Muscle of leg (tissue), 11 donors: ENCODE results near the gene ATRNL1. TPM values are rescaled to one million over a fixed set of nuclear protein-coding genes. Genes with fewer than 3 reads are reported as not detected.

Experiments
- DNase-seq: peaks from one replicate; pipeline ENCODE4 v3.0.0; 2013
- H3K27ac ChIP-seq: one replicate; pipeline ENCODE4 v1.5.1; 2013; ENCODE audit warnings: mild to moderate bottlenecking, low read length, control low read depth
- H3K27me3 ChIP-seq: one replicate; pipeline ENCODE4 v1.6.1; 2013; ENCODE audit warnings: low read length; ENCODE audit not compliant: control insufficient read depth, insufficient read depth
- H3K36me3 ChIP-seq: one replicate; pipeline ENCODE4 v1.6.1; 2013; ENCODE audit warnings: low read length; ENCODE audit not compliant: control insufficient read depth, insufficient read depth
- H3K4me1 ChIP-seq: one replicate; pipeline ENCODE4 v1.6.1; 2013; ENCODE audit warnings: low read length; ENCODE audit not compliant: control insufficient read depth, insufficient read depth
- H3K4me3 ChIP-seq: one replicate; pipeline ENCODE4 v1.5.1; 2013; ENCODE audit warnings: low read length, control low read depth
- H3K9me3 ChIP-seq: replicated peaks from 2 replicates; pipeline ENCODE4 v1.6.1; 2013; ENCODE audit warnings: low read depth, low read length; ENCODE audit not compliant: control insufficient read depth
- WGBS: methylation state at CpG from one replicate; pipeline ENCODE4 v1.1.5; 2013; ENCODE audit warnings: missing lambda C conversion rate; ENCODE audit not compliant: insufficient coverage; 5-methylcytosine and 5-hydroxymethylcytosine counted together
- polyA plus RNA-seq, 8 donors: library from polyadenylated mRNA; unstranded; fragments of 120-200 nt; gene quantifications; one replicate each; pipeline versions ENCODE4 v1.2.1 to v1.2.3, GENCODE V29; 2013; ENCODE audit warnings: inconsistent platforms in 1 of 8, low replicate concordance in 1 of 8; ENCODE audit not compliant: insufficient read length in 8 of 8, insufficient read depth in 1 of 8
- total RNA-seq: library from RNA; stranded (reverse); fragments of 120-200 nt; gene quantifications from one replicate; pipeline ENCODE4 v1.2.4, GENCODE V29; 2013

The ATRNL1 gene
- total and polyA plus RNA-seq, 9 donors: 0.42 to 7.1 (median 0.92) TPM

DNA sequence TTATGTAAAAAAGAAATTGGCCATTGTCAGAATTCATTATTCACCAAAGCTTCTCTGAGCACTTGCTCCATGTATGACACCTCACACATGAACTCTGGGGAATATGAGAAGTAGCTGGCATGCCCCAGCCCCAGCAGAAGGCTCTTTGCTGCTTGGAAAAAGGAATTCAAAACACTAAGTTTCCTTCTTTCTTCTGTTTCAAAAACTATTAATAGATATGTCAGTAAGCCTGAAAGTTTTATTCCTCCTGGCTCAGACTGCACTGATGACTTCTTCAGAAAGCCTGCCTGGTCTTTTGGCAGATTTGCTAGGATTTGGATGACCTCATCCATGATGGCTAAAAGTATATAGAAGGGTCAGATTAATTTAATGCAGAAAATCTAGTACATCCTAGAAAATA is 668.9 kb downstream of the ATRNL1 start:
- H3K36me3 ChIP-seq: no peaks in the 10 kb centered on the region
- DNase-seq: peak; percentile 90
- no peak overlapping the region for H3K4me3 ChIP-seq
- H3K9me3 ChIP-seq: no peaks in the 10 kb centered on the region
- no peaks in the 10 kb centered on the region for H3K4me1 ChIP-seq
- H3K27ac ChIP-seq: peak overlapping the region; percentile 40
- H3K27me3 ChIP-seq: no peaks in the 10 kb centered on the region

DNA sequence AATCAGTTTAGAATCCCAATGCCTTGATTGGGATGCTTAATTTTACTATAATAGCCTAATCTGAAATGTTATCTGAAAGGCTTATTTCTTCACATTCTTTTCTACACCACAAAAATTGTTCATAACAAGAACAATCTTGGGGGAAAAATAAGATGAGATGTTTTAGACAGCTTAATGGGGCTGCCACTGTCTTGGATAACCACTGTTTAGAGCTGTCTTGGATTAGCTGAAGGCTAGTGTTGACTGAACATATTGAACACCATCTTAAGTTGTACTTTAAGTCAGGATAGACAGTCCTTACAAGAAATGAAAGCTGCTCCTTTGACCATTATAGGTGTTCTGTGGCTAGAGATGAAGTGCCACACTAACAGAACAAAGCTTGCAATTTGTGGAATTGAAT is 678.6 kb downstream of the ATRNL1 start:
- no peaks in the 10 kb centered on the region for H3K27me3 ChIP-seq
- H3K4me3 ChIP-seq: no peak overlapping the region
- H3K4me1 ChIP-seq: no peaks in the 10 kb centered on the region
- DNase-seq: no peak
- H3K36me3 ChIP-seq: no peaks in the 10 kb centered on the region
- H3K9me3 ChIP-seq: no peaks in the 10 kb centered on the region
- H3K27ac ChIP-seq: no peak overlapping the region

DNA sequence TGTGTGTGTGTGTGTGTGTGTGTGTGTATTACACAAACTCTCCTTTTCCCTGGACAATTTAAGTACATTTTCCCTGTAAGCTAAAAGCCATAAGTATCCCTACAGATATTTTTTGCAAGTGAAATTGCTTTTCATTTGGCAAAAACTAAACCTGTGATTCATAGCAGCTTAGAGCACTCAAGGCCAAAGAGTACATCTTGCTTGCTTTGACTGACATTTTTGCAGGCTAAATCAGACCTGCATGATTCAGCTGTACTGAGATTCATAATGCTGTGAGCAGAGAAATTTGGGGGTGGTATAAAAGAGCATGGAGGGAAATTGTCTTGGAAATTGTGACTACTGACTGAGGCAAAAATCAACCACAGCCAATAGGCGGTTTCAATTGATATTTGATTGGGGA is 679.4 kb downstream of the ATRNL1 start:
- no CpG with 5 or more reads among the region's 1 CpG for WGBS
- Histone ChIP-seq H3K9me3 (no peaks in the 10 kb centered on the region), H3K27me3 (no peaks in the 10 kb centered on the region), H3K36me3 (no peaks in the 10 kb centered on the region), H3K27ac (no peak overlapping the region), H3K4me3 (no peak overlapping the region), H3K4me1 (no peaks in the 10 kb centered on the region)
- DNase-seq: peak; percentile 76

DNA sequence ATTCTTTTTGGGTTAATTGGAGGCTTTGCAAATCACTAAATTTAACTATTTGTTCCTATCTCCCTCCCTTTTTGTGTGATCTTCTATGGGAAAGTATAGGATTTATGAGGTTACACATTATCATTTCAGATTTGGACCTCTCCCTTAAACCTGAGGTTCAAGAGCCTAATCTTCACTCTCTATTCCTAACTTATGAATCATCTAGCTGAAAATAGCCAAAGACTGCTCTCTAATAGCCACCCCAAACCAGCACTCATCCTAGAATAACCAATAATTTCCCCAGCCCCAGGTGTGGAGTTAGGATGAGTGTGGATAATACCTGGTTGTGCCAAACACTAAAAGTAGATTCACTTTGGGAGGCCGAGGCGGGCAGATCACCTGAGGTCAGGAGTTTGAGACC is 680.7 kb downstream of the ATRNL1 start:
- 100% methylated on average over 1 of the region's 2 CpGs for WGBS
- H3K4me1 ChIP-seq: no peaks in the 10 kb centered on the region
- no peaks in the 10 kb centered on the region for H3K27me3 ChIP-seq
- no peaks in the 10 kb centered on the region for H3K9me3 ChIP-seq
- no peak overlapping the region for H3K27ac ChIP-seq
- H3K4me3 ChIP-seq: no peak overlapping the region
- DNase-seq: no peak
- no peaks in the 10 kb centered on the region for H3K36me3 ChIP-seq

DNA sequence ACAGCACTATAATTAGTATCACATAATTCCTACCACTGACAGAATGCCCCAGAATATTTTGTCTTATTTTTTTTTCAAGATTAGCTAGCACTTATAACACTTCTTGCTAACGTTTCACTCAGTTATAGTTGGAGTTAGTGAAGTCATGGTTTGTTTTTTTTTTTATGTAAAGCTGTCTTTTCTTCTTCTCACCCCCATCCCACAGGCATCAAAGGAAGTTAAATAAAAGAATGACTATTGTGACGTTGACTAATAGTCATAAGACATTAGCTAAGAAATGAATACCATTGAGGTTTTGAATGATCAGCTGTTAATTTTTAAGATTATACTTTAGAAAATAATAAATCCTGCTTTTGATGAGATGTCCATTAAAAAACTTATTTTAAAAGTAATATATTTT is 681.6 kb downstream of the ATRNL1 start:
- H3K36me3 ChIP-seq: no peaks in the 10 kb centered on the region
- no peaks in the 10 kb centered on the region for H3K4me1 ChIP-seq
- DNase-seq: no peak
- H3K27ac ChIP-seq: no peak overlapping the region
- H3K27me3 ChIP-seq: no peaks in the 10 kb centered on the region
- H3K4me3 ChIP-seq: no peak overlapping the region
- no CpG with 5 or more reads among the region's 2 CpGs for WGBS
- no peaks in the 10 kb centered on the region for H3K9me3 ChIP-seq

DNA sequence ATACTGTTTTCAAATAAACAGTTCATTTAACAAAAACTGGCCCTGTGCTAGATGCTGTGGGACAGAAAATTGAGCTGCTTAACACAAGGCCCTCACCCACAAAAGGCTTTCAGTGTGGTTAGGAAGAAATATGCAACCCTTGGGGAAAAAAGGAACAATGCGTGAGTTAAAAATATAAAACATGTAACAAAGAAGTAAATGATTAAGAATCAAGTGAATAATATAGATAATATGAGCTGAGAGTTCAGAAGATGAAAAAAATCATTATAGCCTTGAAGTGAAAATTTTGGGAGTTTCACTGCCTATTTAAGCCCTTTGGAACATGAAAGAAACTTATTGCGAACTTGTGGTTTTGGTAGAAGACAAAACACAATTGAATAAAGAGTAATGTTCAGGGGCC is 684.5 kb downstream of the ATRNL1 start:
- Histone ChIP-seq H3K9me3 (no peaks in the 10 kb centered on the region), H3K36me3 (no peaks in the 10 kb centered on the region), H3K27me3 (no peaks in the 10 kb centered on the region), H3K4me3 (no peak overlapping the region), H3K27ac (no peak overlapping the region), H3K4me1 (no peaks in the 10 kb centered on the region)
- no peak for DNase-seq
- WGBS: 100% methylated on average over 1 of the region's 2 CpGs

DNA sequence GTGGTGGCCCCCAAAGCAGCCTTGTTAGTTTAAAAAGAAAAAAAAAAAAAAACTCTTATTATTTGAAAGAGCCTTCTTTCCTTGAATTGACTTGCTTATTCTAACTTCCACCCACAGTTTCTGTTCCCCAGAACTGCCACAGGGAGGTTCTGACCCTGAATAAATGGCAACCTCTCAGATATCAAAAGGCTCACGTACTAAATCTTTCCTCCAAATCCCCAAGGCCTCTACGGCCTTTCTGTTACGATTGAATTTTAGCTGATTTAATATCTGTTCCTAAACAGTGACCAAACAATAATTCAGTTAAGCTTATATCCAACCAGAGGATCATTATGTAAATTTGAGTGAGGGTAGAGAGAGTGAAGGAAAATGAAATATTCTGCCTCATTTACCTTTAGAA is 697.1 kb downstream of the ATRNL1 start:
- Histone ChIP-seq H3K4me3 (no peak overlapping the region), H3K4me1 (no peaks in the 10 kb centered on the region), H3K36me3 (no peaks in the 10 kb centered on the region), H3K9me3 (no peaks in the 10 kb centered on the region), H3K27ac (no peak overlapping the region), H3K27me3 (no peaks in the 10 kb centered on the region)
- WGBS: no CpG with 5 or more reads among the region's 3 CpGs
- no peak for DNase-seq

DNA sequence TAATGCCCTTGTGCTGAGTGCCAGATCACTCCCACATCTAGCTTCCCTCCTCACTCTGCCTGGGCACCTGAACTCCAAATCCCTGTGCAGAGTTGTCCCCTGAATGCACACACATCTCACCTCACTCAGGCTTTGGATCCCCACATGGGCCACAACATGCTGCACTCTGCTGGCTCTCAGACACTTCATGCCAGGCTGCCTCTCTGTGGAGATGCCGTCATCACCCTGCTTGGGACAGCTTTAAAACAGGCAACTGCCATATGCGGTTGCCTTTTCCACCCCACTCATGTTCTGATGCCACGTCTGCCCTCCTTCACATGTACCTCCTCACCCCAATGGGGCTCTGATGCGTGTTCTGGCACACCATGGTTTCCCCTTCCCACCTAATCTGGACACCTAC is 702.8 kb downstream of the ATRNL1 start:
- 90% methylated on average over 3 of the region's 4 CpGs for WGBS
- no peak overlapping the region for H3K4me3 ChIP-seq
- no peak for DNase-seq
- no peaks in the 10 kb centered on the region for H3K9me3 ChIP-seq
- no peaks in the 10 kb centered on the region for H3K4me1 ChIP-seq
- H3K27ac ChIP-seq: no peak overlapping the region
- no peaks in the 10 kb centered on the region for H3K36me3 ChIP-seq
- H3K27me3 ChIP-seq: no peaks in the 10 kb centered on the region

DNA sequence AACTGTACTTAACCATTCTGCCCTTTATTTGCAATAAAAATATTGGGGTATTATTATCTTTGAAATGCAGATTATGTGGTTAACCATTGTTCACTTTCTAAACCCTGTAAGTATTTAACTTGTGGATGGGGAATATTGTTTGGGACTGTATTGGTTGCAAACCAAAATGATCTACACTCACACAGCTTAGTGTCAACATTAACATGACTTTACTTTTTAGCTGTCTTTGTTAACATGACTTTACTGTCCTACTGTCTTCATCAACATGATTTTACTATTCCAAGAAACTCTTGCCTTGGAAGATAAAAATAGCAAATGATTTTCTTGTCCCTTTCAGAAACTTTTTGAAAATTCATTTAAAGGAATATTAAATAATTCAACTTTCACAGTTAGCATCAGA is 708.3 kb downstream of the ATRNL1 start:
- H3K27ac ChIP-seq: no peak overlapping the region
- no peaks in the 10 kb centered on the region for H3K27me3 ChIP-seq
- DNase-seq: no peak
- H3K9me3 ChIP-seq: peaks cover 2% of the 10 kb centered on the region
- no peaks in the 10 kb centered on the region for H3K36me3 ChIP-seq
- no peak overlapping the region for H3K4me3 ChIP-seq
- no peaks in the 10 kb centered on the region for H3K4me1 ChIP-seq

DNA sequence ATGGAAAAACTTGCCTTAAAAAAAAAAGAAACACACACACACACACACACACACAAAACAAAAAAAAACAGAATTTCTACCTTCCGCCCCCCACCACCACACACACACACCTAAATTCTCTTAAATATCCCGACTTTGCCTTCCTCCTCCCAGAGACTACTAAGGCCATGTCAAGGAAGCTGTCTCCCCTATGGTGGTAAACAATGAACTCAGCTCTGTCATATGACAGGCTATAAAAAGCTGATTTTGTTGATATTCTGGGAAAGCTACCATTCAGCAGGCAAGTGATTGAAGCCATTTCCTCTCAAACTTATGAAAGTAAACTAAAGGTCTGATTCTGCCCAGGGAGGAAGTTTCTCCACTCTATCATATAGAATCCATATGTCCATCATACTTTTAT is 708.8 kb downstream of the ATRNL1 start:
- Histone ChIP-seq H3K4me1 (no peaks in the 10 kb centered on the region), H3K27ac (no peak overlapping the region), H3K9me3 (peaks cover 2% of the 10 kb centered on the region), H3K27me3 (no peaks in the 10 kb centered on the region), H3K36me3 (no peaks in the 10 kb centered on the region), H3K4me3 (no peak overlapping the region)
- peak; percentile 23 for DNase-seq
- WGBS: no CpG with 5 or more reads among the region's 2 CpGs

DNA sequence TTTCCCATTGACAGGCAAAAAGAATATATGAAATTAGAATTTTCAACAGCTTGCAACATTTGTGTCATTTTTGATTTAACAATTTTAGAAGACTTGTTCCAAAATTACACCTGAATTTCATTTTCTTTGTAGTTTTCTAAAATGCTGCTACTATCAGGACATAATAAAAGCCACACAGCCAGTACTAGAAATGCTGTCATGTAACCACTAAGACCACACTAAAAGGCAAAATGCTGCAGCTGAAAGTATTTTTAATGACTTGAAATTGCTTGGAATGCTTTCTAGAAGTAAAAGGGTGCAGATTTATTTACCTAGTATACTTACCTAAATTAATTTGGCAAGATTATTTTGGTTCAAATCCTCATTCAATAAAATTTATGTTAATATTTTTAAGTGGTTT is 709.7 kb downstream of the ATRNL1 start:
- no peaks in the 10 kb centered on the region for H3K27me3 ChIP-seq
- no peak overlapping the region for H3K27ac ChIP-seq
- H3K9me3 ChIP-seq: peaks cover 2% of the 10 kb centered on the region
- H3K36me3 ChIP-seq: no peaks in the 10 kb centered on the region
- no peak for DNase-seq
- H3K4me1 ChIP-seq: no peaks in the 10 kb centered on the region
- H3K4me3 ChIP-seq: no peak overlapping the region
